OCI-M2 (cell line): ENCODE measurements around the gene CDK17.
"Not testable (repeated sequence)": the region's sequence is repeated elsewhere in the genome, so short reads cannot be mapped to it uniquely, and the experiment has no call there.

ENCODE experiments used
- DNase-seq: peaks from one replicate; lab custom pipeline; 2025; ENCODE audit not compliant: unreplicated experiment; lab: John Stamatoyannopoulos, UW

The CDK17 gene

DNA sequence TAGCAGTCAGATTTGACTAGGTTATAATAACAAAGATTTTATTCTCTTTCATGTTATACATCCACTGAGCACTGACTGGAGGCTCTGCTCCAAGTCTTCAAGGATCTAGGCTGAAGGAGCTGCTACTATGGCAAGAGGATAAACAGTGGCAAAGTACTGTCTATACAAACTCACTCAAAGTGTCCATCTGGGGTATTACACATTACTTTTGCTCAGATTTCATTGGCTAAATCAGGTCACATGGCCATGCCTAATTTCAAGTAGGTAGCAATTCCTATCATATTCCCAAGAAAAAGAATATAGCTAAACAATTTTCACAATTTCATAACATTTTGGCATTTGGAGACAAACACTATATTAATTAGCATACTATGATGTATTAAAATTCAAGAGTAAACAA is 40.9 kb downstream of the CDK17 start:
- DNase-seq, result no peak

DNA sequence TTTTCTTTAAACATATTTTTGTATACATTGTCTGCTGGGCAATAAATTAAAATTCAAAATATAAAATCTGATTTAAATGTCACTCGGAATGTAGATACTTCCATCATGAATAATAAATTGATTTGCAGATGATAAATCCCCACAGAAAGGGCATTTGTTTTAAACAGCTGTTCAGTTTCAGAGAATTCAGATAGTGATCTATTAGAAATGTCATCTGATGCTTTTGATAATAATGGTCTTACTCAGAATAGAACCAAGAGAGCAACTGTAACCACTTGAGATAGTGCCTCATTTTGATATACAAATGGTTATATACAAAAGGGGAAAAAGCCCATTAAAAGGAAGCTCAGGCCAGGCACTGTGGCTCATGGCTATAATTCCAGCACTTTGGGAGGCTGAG is 43.4 kb downstream of the CDK17 start:
- DNase-seq, result no peak

DNA sequence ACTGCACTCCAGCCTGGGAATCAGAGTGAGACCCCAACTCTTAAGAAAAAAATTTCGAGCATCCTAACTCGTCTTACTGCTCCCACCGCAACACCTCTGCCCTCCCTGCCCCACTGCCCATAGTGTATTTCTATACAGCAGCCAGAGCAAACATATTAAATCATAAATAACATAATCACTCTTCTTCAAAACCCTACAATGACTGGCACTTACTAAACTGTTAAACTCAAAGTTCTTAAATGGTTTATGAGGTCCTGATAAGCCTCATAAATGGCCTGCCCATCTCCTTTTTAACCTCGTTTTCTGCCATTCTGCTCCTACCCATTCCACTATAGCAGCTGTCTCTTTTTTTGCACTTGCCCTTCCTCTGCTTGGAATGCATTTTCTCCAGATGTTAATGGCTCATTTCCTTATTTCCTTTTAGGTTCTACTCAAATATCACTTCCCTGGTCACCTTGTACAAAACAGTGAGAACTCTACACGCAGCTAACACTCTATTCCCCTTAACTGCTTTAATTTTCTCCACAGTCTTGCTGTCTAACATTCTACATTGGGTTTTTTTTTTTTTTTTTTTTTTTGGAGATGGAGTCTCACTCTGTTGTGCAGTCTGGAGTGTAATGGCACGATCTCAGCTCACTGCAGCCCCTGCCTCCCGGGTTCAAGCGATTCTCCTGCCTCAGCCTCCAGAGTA is 45.2 kb downstream of the CDK17 start:
- DNase-seq, result no peak

DNA sequence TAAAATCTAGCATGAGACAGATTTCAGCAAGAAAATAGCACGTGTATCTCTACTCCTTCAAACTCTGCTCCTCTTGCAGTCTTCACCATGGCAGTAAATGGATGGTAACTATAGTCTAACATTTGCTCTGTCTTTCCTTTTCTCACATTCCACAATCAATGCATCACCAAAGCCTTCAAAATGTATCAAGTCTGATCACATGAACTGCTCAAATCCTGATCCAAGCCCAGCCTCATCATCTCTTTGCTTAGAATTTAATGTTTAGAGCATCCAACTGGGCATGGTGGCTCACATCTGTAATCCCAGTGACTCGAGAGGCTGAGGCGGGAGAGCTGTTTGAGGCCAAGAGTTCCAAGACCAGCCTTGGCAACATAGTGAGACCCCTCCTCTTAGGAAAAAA is 45.9 kb downstream of the CDK17 start:
- no peak for DNase-seq

DNA sequence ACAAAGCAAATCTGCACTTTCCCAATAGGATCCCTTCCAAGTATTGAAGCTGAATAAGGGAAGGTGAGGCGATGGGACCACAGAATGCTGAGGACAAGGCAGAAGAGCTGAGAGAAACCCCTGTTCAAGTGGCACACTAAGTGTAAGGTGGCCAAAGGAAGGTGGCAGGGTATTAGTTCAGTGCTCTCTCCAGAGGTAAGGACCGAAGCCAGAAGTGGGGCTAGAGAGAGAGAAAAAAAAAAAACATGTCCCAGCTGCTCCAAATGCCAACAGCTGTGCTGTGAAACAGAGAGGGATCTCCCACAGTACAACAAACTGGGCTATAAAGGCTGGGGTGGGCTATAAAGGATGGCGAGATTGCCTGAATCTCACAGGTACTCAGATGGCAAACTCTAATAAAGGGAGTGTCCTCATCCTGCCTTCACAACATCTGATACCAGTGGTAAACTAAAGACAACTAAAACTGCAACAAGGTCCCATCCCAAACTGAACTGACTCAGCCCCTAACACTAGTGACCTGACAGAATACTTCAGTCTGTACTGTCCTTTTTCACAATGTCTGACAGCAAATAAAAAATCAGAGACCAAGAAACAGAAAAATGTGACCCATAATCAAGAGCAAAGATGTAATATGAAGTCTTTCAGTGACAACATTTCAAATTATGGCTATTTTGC is 47.9 kb downstream of the CDK17 start:
- no peak for DNase-seq

DNA sequence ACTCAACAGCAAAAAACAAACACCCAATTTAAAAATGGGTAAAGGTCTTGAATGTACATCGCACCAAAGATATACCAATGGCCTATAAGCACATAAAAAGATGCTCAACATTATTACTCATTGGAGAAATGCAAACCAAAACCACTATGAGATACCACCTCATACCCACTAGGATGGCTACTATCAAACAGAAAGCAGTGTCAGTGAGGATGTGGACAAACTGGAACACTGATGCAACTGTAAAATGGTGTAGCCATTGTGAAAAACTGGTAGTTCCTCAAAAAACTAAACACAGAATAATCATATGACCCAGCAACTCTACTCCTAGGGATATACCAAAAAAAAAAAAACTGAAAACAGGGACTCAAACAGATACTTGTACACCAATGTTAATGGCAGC is 49.3 kb downstream of the CDK17 start:
- DNase-seq, result no peak

DNA sequence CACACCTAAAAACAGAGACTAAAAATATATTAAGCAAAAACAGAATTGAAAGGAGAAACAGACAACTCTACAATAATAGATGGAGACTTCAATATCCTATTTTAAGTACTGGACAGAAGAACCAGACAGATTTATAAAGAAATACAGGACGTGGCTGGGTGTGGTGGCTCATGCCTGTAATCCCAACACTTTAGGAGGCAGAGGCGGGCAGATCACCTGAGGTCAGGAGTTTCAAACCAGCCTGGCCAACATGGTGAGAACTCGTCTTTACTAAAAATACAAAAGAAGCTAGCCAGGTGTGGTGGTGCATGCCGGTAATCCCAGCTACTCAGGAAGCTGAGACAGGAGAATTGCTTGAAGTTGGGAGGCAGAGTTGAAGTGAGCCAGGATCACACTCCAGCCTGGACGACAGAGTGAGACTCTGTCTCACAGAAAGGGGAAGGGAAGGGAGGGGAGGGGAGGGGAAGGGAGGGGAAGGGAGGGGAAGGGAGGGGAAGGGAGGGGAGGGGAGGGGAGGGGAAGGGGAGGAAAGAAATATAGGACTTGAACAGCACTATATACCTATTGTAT is 53.0 kb downstream of the CDK17 start:
- no peak for DNase-seq

DNA sequence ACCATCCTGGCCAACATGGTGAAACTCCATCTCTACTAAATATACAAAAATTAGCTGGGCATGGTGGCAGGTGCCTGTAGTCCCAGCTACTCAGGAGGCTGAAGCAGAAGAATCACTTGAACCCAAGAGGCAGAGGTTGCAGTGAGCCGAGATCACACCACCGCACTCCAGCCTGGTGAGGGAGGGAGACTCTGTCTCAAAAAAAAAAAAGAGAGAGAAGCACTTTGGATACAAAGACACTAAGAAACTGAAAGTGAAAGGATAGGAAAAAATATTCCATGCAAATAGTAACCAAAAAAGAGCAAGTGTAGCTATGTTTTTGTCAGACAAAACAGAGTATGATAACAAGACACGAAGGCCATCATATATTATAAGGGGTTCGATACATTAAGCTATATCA is 53.5 kb downstream of the CDK17 start:
- not testable (repeated sequence) for DNase-seq

DNA sequence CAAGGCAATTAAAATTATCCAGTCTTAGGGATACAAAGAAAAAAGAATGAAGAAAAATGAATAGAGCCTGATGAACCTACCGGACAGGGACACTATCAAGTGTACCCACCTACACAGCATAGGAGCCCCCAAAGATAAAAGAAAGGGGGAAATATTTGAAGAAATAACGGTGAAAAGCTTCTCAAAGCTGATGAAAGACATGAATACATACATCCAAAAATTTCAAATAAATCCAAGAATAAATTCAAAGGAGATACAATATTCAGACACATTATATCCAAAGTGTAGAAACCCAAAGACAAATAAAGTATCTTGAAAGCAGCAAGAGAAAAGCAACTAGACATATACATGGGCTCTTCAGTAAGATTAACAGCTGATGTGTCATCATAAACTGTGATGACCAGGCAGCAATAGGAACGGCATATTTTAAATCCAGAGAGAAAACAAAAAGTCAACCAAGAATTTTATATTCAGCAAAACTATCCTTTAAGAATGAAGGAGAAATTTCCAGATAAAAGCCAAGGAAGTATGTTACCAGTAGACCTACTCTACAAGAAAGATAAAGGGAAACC is 56.0 kb downstream of the CDK17 start:
- DNase-seq, result no peak

DNA sequence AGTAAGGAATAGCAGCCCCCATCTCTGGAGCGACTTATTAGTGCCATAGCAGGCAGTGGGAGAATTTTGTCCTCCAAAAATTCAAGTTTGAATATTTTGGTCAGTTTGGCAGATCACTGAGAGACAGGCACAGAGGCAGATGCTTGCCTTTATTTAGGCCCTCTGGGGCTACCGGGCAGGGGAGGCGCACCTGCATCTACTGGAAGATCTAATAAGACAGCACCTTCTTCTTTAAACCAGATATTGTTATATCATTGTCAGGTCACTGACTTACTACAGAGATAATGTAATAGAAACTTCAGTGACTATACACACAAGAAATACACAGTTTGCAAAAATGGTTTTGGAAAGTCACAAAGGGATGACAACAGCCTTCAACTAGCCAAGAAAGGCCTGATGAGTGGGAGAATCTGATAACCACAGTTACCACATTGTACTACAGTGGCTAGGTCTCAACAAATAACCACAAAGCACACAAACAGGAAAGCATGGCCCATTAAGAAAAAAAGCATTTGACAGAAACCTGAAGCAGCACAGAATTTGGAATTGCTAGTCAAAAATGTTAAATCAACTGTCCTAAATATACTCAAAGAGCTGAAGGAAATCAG is 56.8 kb downstream of the CDK17 start:
- no peak for DNase-seq

DNA sequence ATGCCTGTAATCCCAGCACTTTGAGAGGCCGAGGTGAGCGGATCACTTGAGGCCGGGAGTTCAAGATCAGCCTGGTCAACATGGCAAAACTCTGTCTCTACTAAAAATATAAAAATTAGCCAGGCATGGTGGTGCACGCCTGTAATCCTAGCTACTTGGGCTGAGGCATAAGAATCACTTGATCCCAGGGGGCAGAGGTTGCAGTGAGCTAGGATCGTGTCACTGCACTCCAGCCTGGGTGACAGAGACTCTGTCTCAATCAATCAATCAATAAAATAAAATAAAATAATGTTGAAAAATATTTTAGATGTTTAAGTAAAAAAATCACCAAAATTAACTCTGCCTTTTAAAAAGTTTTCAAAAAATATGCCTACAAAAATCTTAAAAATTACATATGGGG is 60.6 kb downstream of the CDK17 start:
- not testable (repeated sequence) for DNase-seq

DNA sequence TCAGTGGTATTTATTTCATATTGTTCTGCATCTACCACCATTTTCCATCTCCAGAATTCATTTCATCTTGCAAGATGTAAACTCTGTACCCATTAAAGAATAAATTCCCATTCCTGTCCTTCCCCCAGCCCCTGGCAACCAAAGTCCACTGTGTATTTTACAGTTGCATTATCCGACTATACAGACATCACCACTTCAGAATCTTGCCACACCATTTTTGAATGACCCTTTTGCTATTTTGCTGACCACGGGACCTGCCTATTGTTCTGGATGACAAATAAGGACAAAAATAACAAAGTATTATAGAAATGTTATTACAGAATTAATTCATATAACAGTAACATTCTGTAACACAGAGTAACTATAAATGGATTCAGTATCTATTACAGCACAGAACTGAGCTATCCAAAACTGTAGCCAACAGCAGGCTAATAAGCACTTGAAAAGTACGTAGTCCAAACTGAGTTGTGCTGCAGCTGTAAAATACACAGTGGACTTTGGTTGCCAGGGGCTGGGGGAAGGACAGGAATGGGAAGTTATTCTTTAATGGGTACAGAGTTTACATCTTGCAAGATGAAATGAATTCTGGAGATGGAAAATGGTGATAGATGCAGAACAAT is 61.3 kb downstream of the CDK17 start:
- no peak for DNase-seq

DNA sequence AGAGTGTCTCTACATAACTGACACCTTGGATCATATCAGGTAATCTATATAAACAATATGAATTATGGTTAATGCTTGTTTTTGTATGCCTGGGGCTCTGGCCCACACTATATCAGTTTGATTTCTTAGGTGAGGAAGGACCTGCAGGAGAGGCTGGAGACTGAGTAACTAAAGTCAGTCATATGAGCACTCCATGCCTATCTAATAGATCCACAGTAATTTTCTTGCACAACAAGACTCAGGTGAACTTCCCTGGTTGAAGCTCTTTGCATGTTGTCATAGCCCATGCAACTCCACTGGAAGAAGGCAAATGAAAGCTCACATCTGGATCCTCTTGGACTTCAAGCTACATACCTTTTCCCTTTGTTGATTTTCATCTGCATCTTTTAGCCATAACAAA is 62.3 kb downstream of the CDK17 start:
- no peak for DNase-seq

DNA sequence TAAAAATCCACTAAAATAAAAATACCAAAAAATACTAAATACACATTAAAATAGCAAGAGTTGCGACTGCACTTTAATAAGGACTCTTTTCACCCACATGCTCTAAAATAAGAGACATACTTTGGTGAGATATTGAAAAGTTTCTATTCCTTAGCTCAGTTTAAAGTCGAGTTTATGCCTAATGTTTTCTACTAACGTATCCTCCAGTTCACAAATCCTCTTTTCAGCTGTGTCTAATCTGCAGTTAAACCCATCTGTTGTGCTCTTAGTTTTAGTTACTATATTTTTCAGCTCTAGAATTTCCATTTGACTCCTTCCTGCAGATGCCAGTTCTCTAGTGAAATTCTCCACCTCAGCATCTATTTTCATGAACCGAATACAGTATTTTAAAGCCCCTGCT is 63.8 kb downstream of the CDK17 start:
- no peak for DNase-seq

DNA sequence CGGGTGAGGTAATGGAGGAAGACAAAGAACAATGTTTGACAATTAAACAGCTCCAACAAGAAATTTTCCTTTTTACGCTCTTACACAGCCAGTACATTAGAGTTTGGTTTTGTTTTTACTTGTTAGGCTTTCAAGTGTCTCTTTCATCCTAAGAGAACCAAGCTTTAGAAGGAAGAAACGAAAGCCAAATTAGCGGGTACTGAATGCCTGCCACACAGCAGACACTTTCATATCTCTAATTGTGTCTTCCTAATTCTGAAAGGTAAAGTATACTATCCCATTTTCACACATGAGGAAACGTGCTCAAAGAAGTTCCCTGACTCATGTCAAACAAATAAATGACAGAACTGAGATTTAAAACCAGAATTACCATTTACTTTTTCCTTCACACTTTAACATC is 65.0 kb downstream of the CDK17 start:
- DNase-seq, result no peak

DNA sequence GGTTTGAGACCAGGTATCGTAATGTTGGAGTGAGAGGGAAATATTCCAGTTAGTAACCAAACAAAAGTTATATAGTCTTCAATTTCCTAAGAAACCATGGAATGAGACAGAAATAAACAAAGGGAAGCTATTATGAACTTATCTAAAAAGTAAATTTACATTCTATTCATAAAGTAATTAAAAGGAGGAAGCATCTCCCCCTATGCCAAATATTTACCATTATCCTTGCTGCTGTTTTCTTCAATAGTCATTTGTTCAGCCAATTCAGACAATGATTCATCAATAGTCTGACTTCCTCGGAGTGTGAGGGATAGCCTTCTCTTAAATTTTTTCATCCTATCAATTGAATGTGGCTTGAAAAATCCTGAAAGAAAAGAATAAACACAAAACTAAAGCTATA is 65.7 kb downstream of the CDK17 start:
- DNase-seq, result no peak

DNA sequence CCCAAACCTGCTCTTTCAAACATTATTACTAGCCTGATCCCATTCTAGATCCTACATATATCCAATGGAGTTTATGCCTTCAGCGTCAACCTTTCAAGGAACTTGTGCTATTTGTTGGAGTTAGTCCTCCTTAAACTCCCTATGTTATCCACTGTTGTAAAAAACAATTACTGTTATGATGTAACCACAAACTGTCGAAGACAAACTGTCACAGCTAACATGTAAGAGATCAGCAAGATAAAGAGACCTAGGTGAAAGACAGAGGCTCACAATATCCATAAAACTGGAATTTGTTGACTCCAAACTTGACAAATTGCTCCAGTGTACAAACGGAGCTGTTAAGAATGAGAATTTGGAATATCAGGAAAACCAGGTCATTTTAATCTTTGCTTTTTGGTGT is 70.7 kb downstream of the CDK17 start:
- no peak for DNase-seq

DNA sequence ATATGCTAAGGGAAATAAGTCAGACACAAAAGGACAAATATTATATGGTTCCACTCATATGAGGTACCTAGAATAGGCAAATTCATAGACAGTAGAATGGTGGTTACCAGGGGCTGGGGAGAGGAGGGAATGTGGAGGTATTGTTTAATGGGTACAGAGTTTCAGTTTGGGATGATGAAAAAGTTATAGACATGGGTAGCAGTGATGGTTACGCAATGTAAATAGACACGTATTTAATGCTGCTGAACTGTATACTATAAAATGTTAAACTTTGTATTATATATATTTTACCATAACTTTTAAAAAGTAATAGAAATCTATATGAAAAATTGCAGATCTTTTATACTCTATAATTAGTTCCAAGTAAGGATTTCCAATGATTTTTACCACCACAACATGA is 71.2 kb downstream of the CDK17 start:
- DNase-seq, result no peak

DNA sequence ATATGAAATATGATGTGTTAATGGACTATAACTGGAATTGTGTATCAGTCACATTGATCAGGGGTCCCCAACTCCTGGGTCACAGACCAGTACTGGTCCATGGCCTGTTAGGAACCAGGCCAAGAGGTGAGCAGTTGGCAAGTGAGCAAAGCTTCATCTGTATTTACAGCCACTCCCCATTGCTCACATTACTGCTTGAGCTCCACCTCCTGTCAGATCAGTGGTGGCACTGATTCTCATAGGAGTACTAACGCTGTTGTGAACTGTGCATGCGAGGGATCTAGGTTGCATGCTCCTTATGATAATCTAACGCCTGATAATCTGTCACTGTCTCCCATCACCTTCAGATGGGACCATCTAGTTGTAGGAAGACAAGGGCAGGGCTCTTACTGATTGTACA is 72.3 kb downstream of the CDK17 start:
- no peak for DNase-seq

DNA sequence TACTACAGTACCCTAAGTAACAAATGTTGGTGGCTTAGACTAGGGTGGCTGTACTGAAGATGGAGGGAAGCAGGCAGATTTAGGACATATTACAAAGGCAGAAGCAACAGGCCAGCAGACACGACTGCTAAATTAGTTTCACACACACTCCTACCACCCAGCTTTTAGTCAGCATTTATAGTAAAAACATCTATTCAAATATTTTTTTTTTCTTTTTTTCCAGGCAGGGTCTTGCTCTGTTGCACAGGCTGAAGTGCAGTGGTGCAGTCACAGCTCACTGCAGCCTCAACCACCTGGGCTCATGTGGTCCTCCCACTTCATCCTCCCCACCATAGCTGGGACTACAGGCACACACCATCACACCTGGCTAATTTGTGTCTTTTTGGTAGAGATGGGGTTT is 72.9 kb downstream of the CDK17 start:
- DNase-seq, result no peak

DNA sequence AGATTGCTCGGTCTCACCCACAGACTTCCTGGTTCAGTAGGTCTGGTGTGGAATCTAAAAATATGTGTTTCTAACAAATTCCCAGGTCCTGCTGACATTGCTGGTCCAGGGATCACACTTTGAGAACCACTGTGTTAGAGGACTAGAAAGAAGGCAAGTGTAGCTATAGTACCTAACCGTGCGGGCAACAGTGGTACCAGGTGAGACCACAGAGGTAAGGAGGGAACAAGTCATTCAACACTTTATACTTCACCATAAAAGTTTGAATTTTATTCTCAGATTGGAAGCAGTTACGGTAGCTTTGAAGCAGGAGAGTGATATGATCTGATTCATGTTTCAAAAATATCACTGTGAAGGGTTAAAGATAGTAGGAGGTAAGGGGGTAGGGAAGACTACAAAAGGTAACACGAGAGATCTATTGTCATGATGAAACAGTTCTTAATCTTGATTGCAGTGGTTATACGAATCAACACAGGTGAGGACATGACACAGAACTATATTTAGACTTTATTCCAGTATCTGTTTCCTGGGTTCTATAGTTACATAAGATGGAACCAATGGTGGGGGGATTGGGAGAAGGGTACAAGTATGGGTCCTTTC is 73.5 kb downstream of the CDK17 start:
- DNase-seq, result no peak
